H9 (cell line): ENCODE measurements around the gene ANKMY2. TPM values are rescaled to one million over a fixed set of nuclear protein-coding genes. Genes with fewer than 3 reads are reported as not detected.

Experiments used
- DNase-seq: peaks from one replicate; pipeline ENCODE4 v3.0.0-alpha.2; 2017
- H2AFZ ChIP-seq: one replicate; pipeline ENCODE4 v1.6.1; 2013; ENCODE audit warnings: mild to moderate bottlenecking, low read length, control low read depth, moderate library complexity
- H2AK5ac ChIP-seq: 2 replicates; pipeline ENCODE4 v1.6.1; 2013; ENCODE audit warnings: low read length, control low read depth, mixed read lengths; ENCODE audit not compliant: insufficient read length
- H2BK120ac ChIP-seq: one replicate; pipeline ENCODE4 v1.6.1; 2013; ENCODE audit warnings: low read depth, mild to moderate bottlenecking, low read length, control low read depth, inconsistent platforms; ENCODE audit not compliant: poor library complexity, severe bottlenecking
- H2BK12ac ChIP-seq: 2 replicates; pipeline ENCODE4 v1.6.1; 2013; ENCODE audit warnings: low read length, control low read depth, mixed read lengths, low read depth; ENCODE audit not compliant: insufficient read length
- H2BK15ac ChIP-seq: 2 replicates; pipeline ENCODE4 v1.6.1; 2013; ENCODE audit warnings: low read depth, low read length, control low read depth
- H2BK20ac ChIP-seq: one replicate; pipeline ENCODE4 v1.6.1; 2013; ENCODE audit warnings: low read depth, mild to moderate bottlenecking, low read length, control low read depth, inconsistent platforms; ENCODE audit not compliant: poor library complexity, severe bottlenecking
- H2BK5ac ChIP-seq: 2 replicates; pipeline ENCODE4 v1.6.1; 2013; ENCODE audit warnings: low read length, control low read depth, mixed read lengths; ENCODE audit not compliant: insufficient read length
- H3K14ac ChIP-seq: 2 replicates; pipeline ENCODE4 v1.6.1; 2013; ENCODE audit warnings: low read length, control low read depth; ENCODE audit not compliant: insufficient read depth
- H3K18ac ChIP-seq: 2 replicates; pipeline ENCODE4 v1.6.1; 2013; ENCODE audit warnings: low read depth, mild to moderate bottlenecking, mixed read lengths, low read length, control low read depth; ENCODE audit not compliant: insufficient read length
- H3K23ac ChIP-seq: 2 replicates; pipeline ENCODE4 v1.6.1; 2013; ENCODE audit warnings: low read length, control low read depth, mixed read lengths, low read depth; ENCODE audit not compliant: insufficient read length
- H3K23me2 ChIP-seq: 2 replicates; pipeline ENCODE4 v1.6.1; 2013; ENCODE audit warnings: low read depth, mild to moderate bottlenecking, mixed read lengths, low read length, control low read depth; ENCODE audit not compliant: insufficient read length, poor library complexity, severe bottlenecking
- H3K27ac ChIP-seq: 2 replicates; pipeline ENCODE4 v1.5.1; 2013; ENCODE audit warnings: low read length, control low read depth, mixed read lengths, low read depth; ENCODE audit not compliant: insufficient read length
- H3K27me3 ChIP-seq: 2 replicates; pipeline ENCODE4 v1.6.1; 2013; ENCODE audit warnings: low read length, control low read depth, inconsistent platforms; ENCODE audit not compliant: insufficient read depth
- H3K4ac ChIP-seq: 2 replicates; pipeline ENCODE4 v1.6.1; 2013; ENCODE audit warnings: low read depth, mild to moderate bottlenecking, control low read depth, inconsistent platforms, low read length, moderate library complexity
- H3K4me1 ChIP-seq: 2 replicates; pipeline ENCODE4 v1.6.1; 2013; ENCODE audit warnings: low read length, control low read depth, inconsistent platforms; ENCODE audit not compliant: insufficient read depth
- H3K4me2 ChIP-seq: 2 replicates; pipeline ENCODE4 v1.6.1; 2013; ENCODE audit warnings: low read length, control low read depth, mixed read lengths; ENCODE audit not compliant: insufficient read length, insufficient read depth
- H3K56ac ChIP-seq: 2 replicates; pipeline ENCODE4 v1.6.1; 2013; ENCODE audit warnings: low read depth, mild to moderate bottlenecking, mixed read lengths, low read length, control low read depth; ENCODE audit not compliant: insufficient read length
- H3K79me1 ChIP-seq: 2 replicates; pipeline ENCODE4 v1.6.1; 2013; ENCODE audit warnings: low read depth, mild to moderate bottlenecking, moderate library complexity, low read length, control low read depth, inconsistent platforms; ENCODE audit not compliant: insufficient read depth, poor library complexity, severe bottlenecking
- H3K79me2 ChIP-seq: 2 replicates; pipeline ENCODE4 v1.6.1; 2013; ENCODE audit warnings: low read length, control low read depth, inconsistent platforms; ENCODE audit not compliant: insufficient read depth
- H3K9ac ChIP-seq: 2 replicates; pipeline ENCODE4 v1.6.1; 2013; ENCODE audit warnings: low read length, control low read depth, mixed read lengths; ENCODE audit not compliant: insufficient read length; ENCODE audit errors: extremely low read depth
- H3K9me3 ChIP-seq: one replicate; pipeline ENCODE4 v1.6.1; 2013; ENCODE audit warnings: low read depth, low read length, inconsistent platforms; ENCODE audit not compliant: control insufficient read depth
- H3T11ph ChIP-seq: one replicate; pipeline ENCODE4 v1.6.1; 2013; ENCODE audit warnings: mild to moderate bottlenecking, low read length, control low read depth, inconsistent platforms
- H4K20me1 ChIP-seq: one replicate; pipeline ENCODE4 v1.6.1; 2013; ENCODE audit not compliant: control insufficient read depth, insufficient read length, insufficient read depth
- H4K5ac ChIP-seq: 2 replicates; pipeline ENCODE4 v1.6.1; 2013; ENCODE audit warnings: low read depth, mild to moderate bottlenecking, mixed read lengths, low read length, control low read depth; ENCODE audit not compliant: insufficient read length
- H4K8ac ChIP-seq: replicated peaks from 2 replicates; pipeline ENCODE4 v1.6.1; 2013; ENCODE audit warnings: low read length, control low read depth, mixed read lengths, low read depth; ENCODE audit not compliant: insufficient read length
- H4K91ac ChIP-seq: 2 replicates; pipeline ENCODE4 v1.6.1; 2013; ENCODE audit warnings: low read depth, mild to moderate bottlenecking, moderate library complexity, mixed read lengths, low read length, control low read depth; ENCODE audit not compliant: insufficient read length
- H3K27ac Mint-ChIP-seq, 3 experiments: 2 replicates in 2 of 3; 3 replicates in 1 of 3; pipeline ENCODE4 v1.8.0; 2020 to 2021; ENCODE audit warnings: mixed read lengths in 3 of 3, mild to moderate bottlenecking in 1 of 3, moderate library complexity in 1 of 3
- H3K27me3 Mint-ChIP-seq: 2 replicates; pipeline ENCODE4 v1.8.0; 2021; ENCODE audit warnings: low read depth, mild to moderate bottlenecking, moderate library complexity, mixed read lengths
- H3K36me3 Mint-ChIP-seq, 3 experiments: 2 replicates in 2 of 3; 3 replicates in 1 of 3; pipeline ENCODE4 v1.8.0; 2020 to 2021; ENCODE audit warnings: low read depth in 3 of 3, mixed read lengths in 3 of 3; ENCODE audit not compliant: insufficient read depth in 1 of 3
- H3K4me1 Mint-ChIP-seq, 2 experiments: 2 replicates each; pipeline ENCODE4 v1.8.0; 2020; ENCODE audit warnings: mixed read lengths in 2 of 2
- H3K4me3 Mint-ChIP-seq, 2 experiments: 2 replicates in 1 of 2; 3 replicates in 1 of 2; pipeline ENCODE4 v1.8.0; 2020 to 2021; ENCODE audit warnings: mild to moderate bottlenecking in 2 of 2, mixed read lengths in 2 of 2, moderate library complexity in 1 of 2
- H3K9me3 Mint-ChIP-seq, 2 experiments: 2 replicates in 1 of 2; 3 replicates in 1 of 2; pipeline ENCODE4 v1.8.0; 2020; ENCODE audit warnings: mild to moderate bottlenecking in 2 of 2, mixed read lengths in 2 of 2, moderate library complexity in 1 of 2
- CTCF ChIP-seq: fragments of 200-600 bp; sonication (generic); conservative IDR thresholded peaks from 3 replicates; pipeline ENCODE4 v1.8.0; 2021; ENCODE audit warnings: antibody characterized with exemption, mild to moderate bottlenecking
- WGBS: extraction: QIAGEN DNeasy Blood & Tissue Kit; methylation state at CpG from one replicate; pipeline ENCODE4 v1.1.7; 2013; ENCODE audit warnings: missing lambda C conversion rate, low lambda C conversion rate, mixed read lengths; ENCODE audit not compliant: insufficient read length; ENCODE audit errors: extremely low coverage; 5-methylcytosine and 5-hydroxymethylcytosine counted together
- total RNA-seq: library from RNA; stranded (reverse); gene quantifications from 2 replicates; pipeline ENCODE4 v1.2.1, GENCODE V29; 2021

ANKMY2 gene
- total RNA-seq, 1 experiment from 2014 or later = 12.7 TPM

DNA sequence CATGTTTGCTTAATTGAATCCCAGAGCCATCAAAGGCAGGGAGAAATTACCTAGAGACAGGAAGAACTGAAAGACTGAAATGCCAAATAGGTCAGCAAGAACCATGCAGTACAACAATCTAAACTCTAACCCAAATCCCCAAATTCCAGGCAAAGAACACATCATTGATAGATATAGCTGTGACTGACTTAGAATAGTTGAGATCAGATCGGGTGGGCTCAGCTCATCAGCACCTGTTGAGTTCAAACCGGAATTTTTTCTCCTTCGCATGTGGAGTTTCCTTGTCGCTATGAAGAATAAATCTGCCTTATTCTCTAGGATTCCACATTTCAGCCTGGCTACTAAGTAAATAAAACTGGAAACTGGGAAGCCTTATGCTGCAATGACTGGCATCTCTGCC is 1.4 kb downstream of the ANKMY2 start:
- Histone ChIP-seq H3K23me2 (peaks cover 10% of the 10 kb centered on the region), H3K9ac (no peak overlapping the region), H3K9me3 (no peaks in the 10 kb centered on the region), H3K27me3 (no peaks in the 10 kb centered on the region), H3K79me1 (no peaks in the 10 kb centered on the region), H2BK15ac (no peak overlapping the region), H3K4ac (no peak overlapping the region), H3K79me2 (peaks cover 18% of the 10 kb centered on the region; the same call in 1 of the 2 replicates), H4K91ac (no peak overlapping the region), H4K8ac (no peak overlapping the region), H2BK5ac (no peak overlapping the region), H2BK120ac (no peak overlapping the region), H3K4me1 (peaks cover 6% of the 10 kb centered on the region; the same call in 1 of the 2 replicates), H3K18ac (no peak overlapping the region), H3K56ac (no peak overlapping the region), H3K14ac (no peak overlapping the region), H3T11ph (no peak overlapping the region), H4K20me1 (no peaks in the 10 kb centered on the region), H2AFZ (no peak overlapping the region), H3K27ac (no peak overlapping the region), H3K4me2 (peak overlapping the region; percentile 93), H4K5ac (no peak overlapping the region), H2BK20ac (no peak overlapping the region), H2BK12ac (no peak overlapping the region), H2AK5ac (no peak overlapping the region), H3K23ac (no peak overlapping the region)
- TF ChIP-seq CTCF = no peak
- Mint-ChIP-seq H3K27me3 (no peaks in the 10 kb centered on the region), H3K4me3 (peak overlapping the region; percentile 99 to 100), H3K4me1 (peaks cover 35% of the 10 kb centered on the region in 2 experiments), H3K36me3 (peaks cover 0 to 1% (median 0%) of the 10 kb centered on the region in 3 experiments; a peak in 2 of 7 replicates), H3K9me3 (no peaks in the 10 kb centered on the region), H3K27ac (no peak overlapping the region)
- no peak for DNase-seq
- no CpG with 5 or more reads among the region's 4 CpGs for WGBS
